Uterus (tissue), 4 donors: Measurements from ENCODE around the gene PDE4A. TPM values are rescaled to one million over a fixed set of nuclear protein-coding genes. Genes with fewer than 3 reads are reported as not detected.
"Not testable (repeated sequence)": the region's sequence is repeated elsewhere in the genome, so short reads cannot be mapped to it uniquely, and the experiment has no call there.

Experiments used
- DNase-seq, 2 donors: peaks; one replicate each; pipeline ENCODE4 v3.0.0-alpha.2; 2019 to 2020
- H3K27ac ChIP-seq, 2 donors: fragments of 200-600 bp; sonication (generic); 1 replicate in 1 of 2; 2 replicates in 1 of 2; pipeline ENCODE4 v1.5.1; 2016 to 2018
- H3K27me3 ChIP-seq, 2 donors: fragments of 200-600 bp; sonication (generic); one replicate each; pipeline ENCODE4 v1.5.1; 2018 to 2019; ENCODE audit warnings: control low read depth in 1 of 2
- H3K36me3 ChIP-seq, 2 donors: fragments of 200-600 bp; sonication (generic); one replicate each; pipeline ENCODE4 v1.5.1; 2019; ENCODE audit warnings: control low read depth in 1 of 2
- H3K4me1 ChIP-seq, 2 donors: fragments of 200-600 bp; sonication (generic); one replicate each; pipeline ENCODE4 v1.5.1; 2018 to 2019; ENCODE audit warnings: control low read depth in 1 of 2
- H3K4me3 ChIP-seq, 2 donors: fragments of 200-600 bp; sonication (generic); 1 replicate in 1 of 2; 2 replicates in 1 of 2; pipeline ENCODE4 v1.5.1; 2018 to 2019; ENCODE audit warnings: mild to moderate bottlenecking in 1 of 2
- H3K9me3 ChIP-seq, 2 donors: fragments of 200-600 bp; sonication (generic); one replicate each; pipeline ENCODE4 v1.5.1; 2019; ENCODE audit warnings: control low read depth in 1 of 2
- POLR2A ChIP-seq, 2 donors: fragments of 450-650 bp; IDR thresholded peaks; one replicate each; pipeline ENCODE4 v1.6.1; 2016; ENCODE audit warnings: antibody characterized with exemption in 2 of 2, mild to moderate bottlenecking in 1 of 2, moderate library complexity in 1 of 2
- intact Hi-C: fragments of 100-400 bp; cut with DNase I; formaldehyde crosslinking; loops from one replicate; pipeline ENCODE4 v1.15.1; 2023; ENCODE audit warnings: low total_unique reads
- total RNA-seq, 4 donors: library from RNA; depleted of rRNA in 3 of 4; stranded (reverse); fragments of >200 nt in 3 of 4; gene quantifications; one replicate each; pipeline versions ENCODE4 v1.1.0 to v1.2.4, GENCODE V29; 2014 to 2023
- TF ChIP-seq, protein P1 (sequence below), 4 experiments: fragments of 200-600 bp in 2 of 4; fragments of 450-650 bp in 2 of 4; sonication (generic) in 2 of 4; IDR thresholded peaks; one replicate each; pipeline ENCODE4 v1.5.1; 2016 to 2019; ENCODE audit warnings: antibody characterized with exemption in 4 of 4, mild to moderate bottlenecking in 2 of 4, moderate library complexity in 1 of 4
- donor health status: DM: yes; HTN: yes; CAD: no.

The PDE4A gene
- total RNA-seq, 4 donors from 2014 or later = 3.2 to 10.6 (median 4.1) TPM

DNA sequence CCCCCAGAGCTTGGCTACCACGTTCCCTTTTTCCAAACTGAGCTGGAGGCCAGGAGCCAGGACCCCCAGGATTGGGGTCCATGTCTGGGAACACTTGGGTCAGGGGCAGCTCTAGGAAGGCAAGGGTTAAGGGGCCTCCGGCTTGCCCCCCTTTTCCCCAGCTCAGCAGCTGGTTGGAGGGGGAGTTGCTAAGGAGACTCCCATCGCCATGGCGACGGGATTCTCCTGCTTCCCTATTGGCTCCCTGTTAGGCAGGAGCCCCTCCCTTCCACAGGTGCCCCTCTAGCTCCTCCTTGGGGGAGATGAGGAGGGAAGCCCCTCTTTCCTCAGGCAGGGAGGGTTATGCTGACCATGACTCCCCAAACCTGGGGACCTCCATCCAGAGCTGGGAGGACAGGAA is 33.9 kb downstream of the PDE4A start:
- Histone ChIP-seq H3K27ac (no peak overlapping the region), H3K36me3 (no peaks in the 10 kb centered on the region), H3K4me1 (no peaks in the 10 kb centered on the region), H3K4me3 (no peak overlapping the region), H3K27me3 (no peaks in the 10 kb centered on the region), H3K9me3 (no peaks in the 10 kb centered on the region)
- DNase-seq = no peak
- intact Hi-C loops = no loop called here
- TF ChIP-seq, protein P1, sequence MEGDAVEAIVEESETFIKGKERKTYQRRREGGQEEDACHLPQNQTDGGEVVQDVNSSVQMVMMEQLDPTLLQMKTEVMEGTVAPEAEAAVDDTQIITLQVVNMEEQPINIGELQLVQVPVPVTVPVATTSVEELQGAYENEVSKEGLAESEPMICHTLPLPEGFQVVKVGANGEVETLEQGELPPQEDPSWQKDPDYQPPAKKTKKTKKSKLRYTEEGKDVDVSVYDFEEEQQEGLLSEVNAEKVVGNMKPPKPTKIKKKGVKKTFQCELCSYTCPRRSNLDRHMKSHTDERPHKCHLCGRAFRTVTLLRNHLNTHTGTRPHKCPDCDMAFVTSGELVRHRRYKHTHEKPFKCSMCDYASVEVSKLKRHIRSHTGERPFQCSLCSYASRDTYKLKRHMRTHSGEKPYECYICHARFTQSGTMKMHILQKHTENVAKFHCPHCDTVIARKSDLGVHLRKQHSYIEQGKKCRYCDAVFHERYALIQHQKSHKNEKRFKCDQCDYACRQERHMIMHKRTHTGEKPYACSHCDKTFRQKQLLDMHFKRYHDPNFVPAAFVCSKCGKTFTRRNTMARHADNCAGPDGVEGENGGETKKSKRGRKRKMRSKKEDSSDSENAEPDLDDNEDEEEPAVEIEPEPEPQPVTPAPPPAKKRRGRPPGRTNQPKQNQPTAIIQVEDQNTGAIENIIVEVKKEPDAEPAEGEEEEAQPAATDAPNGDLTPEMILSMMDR (IDR thresholded peaks at IDR 0.05) = no peak
- no peak for TF ChIP-seq POLR2A (IDR thresholded peaks at IDR 0.05)

GRCh38 chr19:10458733-10459132 is 38.4 kb downstream of the PDE4A start:
- H3K4me1 ChIP-seq, DNase-seq, H3K36me3 ChIP-seq, H3K9me3 ChIP-seq, H3K4me3 ChIP-seq, H3K27ac ChIP-seq, intact Hi-C loops, H3K27me3 ChIP-seq: not testable (repeated sequence)

DNA sequence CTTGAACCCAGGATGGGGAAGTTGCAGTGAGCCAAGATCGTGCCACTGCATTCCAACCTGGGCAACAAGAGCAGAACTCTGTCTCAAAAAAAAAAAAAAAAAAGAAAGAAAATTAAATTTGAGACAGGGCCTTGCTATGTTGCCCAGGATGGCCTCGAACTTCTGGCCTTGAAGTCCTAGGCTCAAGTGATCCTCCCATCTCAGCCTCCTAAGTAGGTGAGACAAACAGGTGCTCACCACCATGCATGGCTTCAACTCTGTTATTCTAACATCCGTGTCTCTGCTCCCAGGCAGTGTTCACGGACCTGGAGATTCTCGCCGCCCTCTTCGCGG is 40.3 kb downstream of the PDE4A start:
- Histone ChIP-seq H3K4me3 (no peak overlapping the region), H3K36me3 (no peaks in the 10 kb centered on the region), H3K4me1 (peaks cover 0 to 4% of the 10 kb centered on the region in 2 donors), H3K27me3 (no peaks in the 10 kb centered on the region), H3K27ac (peak overlapping the region in 1 of 2 donors; percentile 54), H3K9me3 (no peaks in the 10 kb centered on the region)
- intact Hi-C loops = no loop called here
- no peak for TF ChIP-seq POLR2A (IDR thresholded peaks at IDR 0.05)
- TF ChIP-seq, protein P1 (IDR thresholded peaks at IDR 0.05) = no peak
- DNase-seq = no peak

DNA sequence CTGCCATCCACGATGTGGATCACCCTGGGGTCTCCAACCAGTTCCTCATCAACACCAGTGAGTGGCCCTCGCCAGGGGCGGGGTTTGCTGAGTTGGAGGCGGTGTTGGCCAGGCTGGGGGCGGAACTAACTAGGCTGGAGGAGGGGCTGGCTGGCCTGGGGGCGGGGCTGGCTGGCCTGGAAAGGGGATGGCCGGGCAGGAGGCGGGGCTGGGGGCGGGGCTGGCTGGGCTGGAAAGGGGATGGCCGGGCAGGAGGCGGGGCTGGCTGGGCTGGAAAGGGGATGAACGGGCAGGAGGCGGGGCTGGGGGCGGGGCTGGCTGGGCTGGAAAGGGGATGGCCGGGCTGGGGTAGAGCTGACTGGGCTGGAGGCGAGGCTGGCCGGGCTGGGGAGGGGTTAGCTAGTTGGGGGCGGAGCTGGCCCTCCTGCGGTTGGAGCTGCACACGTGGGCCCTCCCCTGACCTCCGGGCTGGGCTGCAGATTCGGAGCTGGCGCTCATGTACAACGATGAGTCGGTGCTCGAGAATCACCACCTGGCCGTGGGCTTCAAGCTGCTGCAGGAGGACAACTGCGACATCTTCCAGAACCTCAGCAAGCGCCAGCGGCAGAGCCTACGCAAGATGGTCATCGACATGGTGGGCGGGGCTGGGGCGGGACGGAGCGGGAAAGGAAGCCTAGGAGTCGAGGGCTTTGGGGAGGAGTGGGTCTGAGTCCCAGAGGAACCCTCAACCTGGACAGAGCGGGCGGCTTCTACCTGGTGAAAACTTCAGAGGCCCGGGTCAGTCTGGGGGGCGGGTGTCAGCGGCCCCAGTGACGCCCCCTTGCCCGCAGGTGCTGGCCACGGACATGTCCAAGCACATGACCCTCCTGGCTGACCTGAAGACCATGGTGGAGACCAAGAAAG is 41.0 kb downstream of the PDE4A start:
- peaks cover 0 to 4% of the 10 kb centered on the region in 2 donors for H3K4me1 ChIP-seq
- no peaks in the 10 kb centered on the region for H3K36me3 ChIP-seq
- intact Hi-C loops = no loop called here
- no peaks in the 10 kb centered on the region for H3K27me3 ChIP-seq
- TF ChIP-seq POLR2A (IDR thresholded peaks at IDR 0.05) = no peak
- TF ChIP-seq, protein P1 (IDR thresholded peaks at IDR 0.05) = no peak
- H3K4me3 ChIP-seq = peak overlapping the region; percentile 23 to 38
- H3K9me3 ChIP-seq = no peaks in the 10 kb centered on the region
- DNase-seq = peak; percentile 94 to 96
- peak overlapping the region in 1 of 2 donors; percentile 62 for H3K27ac ChIP-seq

- H3K36me3 ChIP-seq, intact Hi-C loops, H3K9me3 ChIP-seq, H3K27me3 ChIP-seq, DNase-seq, H3K4me3 ChIP-seq, H3K4me1 ChIP-seq: not testable (repeated sequence)
- peak overlapping the region in 1 of 2 donors; percentile 62 for H3K27ac ChIP-seq
Observed at GRCh38 chr19:10462042-10462441, 41.7 kb downstream of the PDE4A start.

DNA sequence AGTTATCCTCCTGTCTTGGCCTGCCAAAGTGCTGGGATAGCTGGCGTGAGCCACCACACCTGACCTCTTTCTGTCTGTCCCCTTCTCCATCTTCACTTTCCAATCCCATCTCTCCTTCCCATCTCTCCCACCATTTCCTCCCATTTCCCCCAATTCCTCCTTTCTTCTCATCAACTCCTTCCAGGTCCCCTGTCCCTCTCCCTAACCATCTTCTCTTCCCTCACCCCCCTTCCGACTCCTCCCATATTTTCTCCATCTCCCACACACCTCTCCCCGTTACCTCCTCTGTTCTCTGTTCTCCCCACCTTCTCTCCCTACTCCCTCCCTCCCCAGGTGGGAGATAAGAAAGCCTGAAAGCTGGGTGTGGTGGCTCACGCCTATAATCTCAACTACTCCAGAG is 42.2 kb downstream of the PDE4A start:
- H3K4me1 ChIP-seq = peaks cover 0 to 4% of the 10 kb centered on the region in 2 donors
- no peak for DNase-seq
- intact Hi-C loops = no loop called here
- no peak for TF ChIP-seq POLR2A (IDR thresholded peaks at IDR 0.05)
- TF ChIP-seq, protein P1 (IDR thresholded peaks at IDR 0.05) = no peak
- no peak overlapping the region for H3K27ac ChIP-seq
- H3K9me3 ChIP-seq = no peaks in the 10 kb centered on the region
- H3K27me3 ChIP-seq = no peaks in the 10 kb centered on the region
- H3K36me3 ChIP-seq = no peaks in the 10 kb centered on the region
- H3K4me3 ChIP-seq = no peak overlapping the region
